Upper lobe of left lung (tissue), 6 donors: ENCODE data around the gene UGT1A9. TPM values are rescaled to one million over a fixed set of nuclear protein-coding genes. Genes with fewer than 3 reads are reported as not detected.

Source experiments
- ATAC-seq, 2 donors: fragments of 200-7000 bp; cut with Tn5 transposase; one replicate each; pipeline ENCODE4 v1.9.1; 2022; ENCODE audit warnings: mild to moderate bottlenecking in 2 of 2, moderate library complexity in 2 of 2; ENCODE audit not compliant: low FRiP score in 2 of 2
- DNase-seq, 2 donors: peaks; one replicate each; pipeline ENCODE4 v3.0.0-alpha.2; 2019 to 2020
- H3K27ac ChIP-seq, 4 donors: fragments of 200-600 bp; sonication (generic); one replicate each; pipeline ENCODE4 v1.5.1; 2016 to 2019
- H3K27me3 ChIP-seq, 4 donors: fragments of 200-600 bp; sonication (generic); one replicate each; pipeline ENCODE4 v1.5.1; 2017 to 2019
- H3K36me3 ChIP-seq, 4 donors: fragments of 200-600 bp; sonication (generic); one replicate each; pipeline ENCODE4 v1.5.1; 2016 to 2019
- H3K4me1 ChIP-seq, 4 donors: fragments of 200-600 bp; sonication (generic); one replicate each; pipeline ENCODE4 v1.5.1; 2018 to 2019
- H3K4me3 ChIP-seq, 4 donors: fragments of 200-600 bp; sonication (generic); one replicate each; pipeline ENCODE4 v1.5.1; 2017 to 2019; ENCODE audit warnings: mild to moderate bottlenecking in 2 of 4, moderate library complexity in 1 of 4
- H3K9me3 ChIP-seq, 4 donors: fragments of 200-600 bp; sonication (generic); one replicate each; pipeline ENCODE4 v1.5.1; 2018 to 2019
- CTCF ChIP-seq, 6 experiments: fragments of 450-650 bp in 4 of 6; fragments of 200-600 bp in 2 of 6; sonication (generic) in 2 of 6; IDR thresholded peaks; one replicate each; pipeline ENCODE4 v1.5.1; 2016 to 2019; ENCODE audit warnings: antibody characterized with exemption in 6 of 6
- EP300 ChIP-seq, 4 donors: sonication (generic); formaldehyde crosslinking; IDR thresholded peaks; one replicate each; pipeline ENCODE4 v1.5.1; 2017; ENCODE audit warnings: antibody characterized with exemption in 4 of 4, control low read depth in 2 of 4
- POLR2A ChIP-seq, 4 donors: fragments of 450-650 bp; IDR thresholded peaks; one replicate each; pipeline ENCODE4 v1.5.1; 2016 to 2017; ENCODE audit warnings: antibody characterized with exemption in 4 of 4, mild to moderate bottlenecking in 2 of 4
- POLR2AphosphoS5 ChIP-seq, 2 donors: sonication (generic); formaldehyde crosslinking; IDR thresholded peaks; one replicate each; pipeline ENCODE4 v1.5.1; 2017; ENCODE audit warnings: antibody characterized with exemption in 2 of 2
- WGBS, 2 donors: methylation state at CpG; one replicate each; pipeline ENCODE4 v1.1.5; 2017 to 2018; 5-methylcytosine and 5-hydroxymethylcytosine counted together
- total RNA-seq, 6 donors: library from RNA; depleted of rRNA in 4 of 6; stranded (reverse); fragments of >200 nt in 4 of 6; gene quantifications; one replicate each; pipeline versions ENCODE4 v1.1.0 to v1.2.1, GENCODE V29; 2016 to 2021
- donor health status: DM: no; HTN: no; CAD: no; lungs with moderate emphysema.
- donor health status: DM: no; HTN: yes; CAD: no; lungs with severe emphysema.

Gene UGT1A9
- total RNA-seq, 6 donors from 2014 or later = not detected

GRCh38 chr2:233712611-233713261 lies 41.0 kb downstream of the UGT1A9 start, which contains the start of gene UGT1A5:
TSS of gene UGT1A5 (plus strand) at chr2:233712907. CDS start at chr2:233712992, 85 bp downstream.
- Histone ChIP-seq H3K4me1 (no peaks in the 10 kb centered on the region), H3K36me3 (no peaks in the 10 kb centered on the region), H3K9me3 (no peaks in the 10 kb centered on the region), H3K27me3 (no peaks in the 10 kb centered on the region), H3K27ac (no peak within 1 kb of the TSS), H3K4me3 (no peak within 1 kb of the TSS)
- ATAC-seq = no peak
- peak in 1 of 2 donors; percentile 42 for DNase-seq
- WGBS, 2 donors = 81 to 86% methylated on average over 14 of the region's 14 CpGs
- TF ChIP-seq POLR2AphosphoS5 (IDR thresholded peaks at IDR 0.05) = no peak
- TF ChIP-seq CTCF (IDR thresholded peaks at IDR 0.05) = no peak
- TF ChIP-seq EP300 (IDR thresholded peaks at IDR 0.05) = no peak
- no peak for TF ChIP-seq POLR2A (IDR thresholded peaks at IDR 0.05)

GRCh38 chr2:233713262-233713615 lies 41.5 kb downstream of the UGT1A9 start:
- no peaks in the 10 kb centered on the region for H3K4me1 ChIP-seq

GRCh38 chr2:233714121-233714520 lies 42.4 kb downstream of the UGT1A9 start:
- no peak for ATAC-seq
- no peaks in the 10 kb centered on the region for H3K4me1 ChIP-seq
- no peak overlapping the region for H3K4me3 ChIP-seq
- TF ChIP-seq POLR2AphosphoS5 (IDR thresholded peaks at IDR 0.05) = no peak
- no peak for TF ChIP-seq CTCF (IDR thresholded peaks at IDR 0.05)
- TF ChIP-seq EP300 (IDR thresholded peaks at IDR 0.05) = no peak
- TF ChIP-seq POLR2A (IDR thresholded peaks at IDR 0.05) = no peak
- no peaks in the 10 kb centered on the region for H3K9me3 ChIP-seq
- no peak overlapping the region for H3K27ac ChIP-seq
- 69 to 71% methylated on average over 2 of the region's 2 CpGs for WGBS, 2 donors
- no peaks in the 10 kb centered on the region for H3K27me3 ChIP-seq
- no peaks in the 10 kb centered on the region for H3K36me3 ChIP-seq
- no peak for DNase-seq

More at GRCh38 chr2:233713262-233713615, 41.5 kb downstream of the UGT1A9 start:
- Histone ChIP-seq H3K27me3 (no peaks in the 10 kb centered on the region), H3K36me3 (no peaks in the 10 kb centered on the region), H3K27ac (no peak overlapping the region), H3K4me3 (no peak overlapping the region), H3K9me3 (no peaks in the 10 kb centered on the region)
- ATAC-seq (no peak), DNase-seq (no peak)
- no peak for TF ChIP-seq POLR2AphosphoS5 (IDR thresholded peaks at IDR 0.05)
- TF ChIP-seq POLR2A (IDR thresholded peaks at IDR 0.05) = no peak
- no peak for TF ChIP-seq EP300 (IDR thresholded peaks at IDR 0.05)
- TF ChIP-seq CTCF (IDR thresholded peaks at IDR 0.05) = no peak
- WGBS, 2 donors = 75 to 76% methylated on average over 7 of the region's 7 CpGs

DNA sequence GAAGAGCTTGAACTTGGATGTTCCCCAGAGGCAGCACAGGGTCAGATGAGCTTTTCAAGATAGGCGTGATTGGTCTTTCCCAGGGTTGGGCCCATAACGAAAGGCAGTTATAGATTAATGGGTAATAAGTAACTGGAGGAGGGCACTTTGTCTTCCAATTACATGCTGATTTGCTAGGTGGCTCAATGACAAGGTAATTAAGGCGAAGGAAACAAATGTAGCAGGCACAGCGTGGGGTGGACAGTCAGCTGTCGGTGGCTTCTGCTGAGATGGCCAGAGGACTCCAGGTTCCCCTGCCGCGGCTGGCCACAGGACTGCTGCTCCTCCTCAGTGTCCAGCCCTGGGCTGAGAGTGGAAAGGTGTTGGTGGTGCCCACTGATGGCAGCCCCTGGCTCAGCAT lies 46.9 kb downstream of the UGT1A9 start, which contains the start of gene UGT1A4:
Gene UGT1A4 (plus strand): TSS at position 185 of the 400 bp plus-strand sequence. CDS start 85 bp downstream, at position 270.
- H3K36me3 ChIP-seq = no peaks in the 10 kb centered on the region
- H3K4me1 ChIP-seq = no peaks in the 10 kb centered on the region
- no peak within 1 kb of the TSS for H3K4me3 ChIP-seq
- no peak for TF ChIP-seq POLR2AphosphoS5 (IDR thresholded peaks at IDR 0.05)
- TF ChIP-seq CTCF (IDR thresholded peaks at IDR 0.05) = no peak
- no peak for TF ChIP-seq POLR2A (IDR thresholded peaks at IDR 0.05)
- TF ChIP-seq EP300 (IDR thresholded peaks at IDR 0.05) = no peak
- WGBS, 2 donors = 85 to 93% methylated on average over 7 of the region's 7 CpGs
- no peaks in the 10 kb centered on the region for H3K9me3 ChIP-seq
- DNase-seq = peak in 1 of 2 donors; percentile 56
- ATAC-seq = no peak
- no peak within 1 kb of the TSS for H3K27ac ChIP-seq
- no peaks in the 10 kb centered on the region for H3K27me3 ChIP-seq
